Breast epithelium (tissue), 4 donors: ENCODE results near the gene DTNA. TPM values are rescaled to one million over a fixed set of nuclear protein-coding genes. Genes with fewer than 3 reads are reported as not detected.

ENCODE experiments used
- DNase-seq, 2 donors: peaks; one replicate each; pipeline ENCODE4 v3.0.0-alpha.2; 2019; ENCODE audit warnings: low spot score in 2 of 2
- H3K27ac ChIP-seq, 2 donors: fragments of 200-600 bp; sonication (generic) in 1 of 2; one replicate each; pipeline ENCODE4 v1.5.1; 2016 to 2019; ENCODE audit warnings: mild to moderate bottlenecking in 1 of 2
- H3K27me3 ChIP-seq, 2 donors: fragments of 200-600 bp; sonication (generic) in 1 of 2; one replicate each; pipeline versions ENCODE4 v1.5.1 to v1.6.0; 2017 to 2019; ENCODE audit warnings: control low read depth in 1 of 2, mild to moderate bottlenecking in 1 of 2
- H3K36me3 ChIP-seq: fragments of 200-600 bp; one replicate; pipeline ENCODE4 v1.5.1; 2019
- H3K4me1 ChIP-seq, 2 donors: fragments of 200-600 bp; sonication (generic); one replicate each; pipeline ENCODE4 v1.5.1; 2016 to 2019; ENCODE audit warnings: control low read depth in 1 of 2
- H3K4me3 ChIP-seq, 3 donors: fragments of 200-600 bp; sonication (generic); 1 replicate in 2 of 3; 2 replicates in 1 of 3; pipeline ENCODE4 v1.5.1; 2016 to 2019; ENCODE audit warnings: mild to moderate bottlenecking in 3 of 3, moderate library complexity in 2 of 3
- H3K9me3 ChIP-seq, 2 donors: fragments of 200-600 bp; sonication (generic) in 1 of 2; one replicate each; pipeline ENCODE4 v1.5.1; 2016 to 2019; ENCODE audit warnings: control low read depth in 1 of 2
- CTCF ChIP-seq, 3 donors: fragments of 450-650 bp; IDR thresholded peaks; one replicate each; pipeline ENCODE4 v1.5.1; 2016 to 2017; ENCODE audit warnings: antibody characterized with exemption in 3 of 3, mild to moderate bottlenecking in 3 of 3, moderate library complexity in 3 of 3
- POLR2A ChIP-seq: fragments of 450-650 bp; IDR thresholded peaks from one replicate; pipeline ENCODE4 v1.6.1; 2016; ENCODE audit warnings: antibody characterized with exemption, mild to moderate bottlenecking, moderate library complexity
- POLR2AphosphoS5 ChIP-seq, 3 donors: sonication (generic); formaldehyde crosslinking; IDR thresholded peaks; one replicate each; pipeline ENCODE4 v1.6.1; 2017; ENCODE audit warnings: antibody characterized with exemption in 3 of 3
- intact Hi-C: fragments of 100-400 bp; cut with DNase I; formaldehyde crosslinking; loops from one replicate; pipeline ENCODE4 v1.15.1; 2023; ENCODE audit warnings: low total_unique reads
- total RNA-seq, 3 donors: library from RNA; depleted of rRNA; stranded (reverse); fragments of >200 nt; gene quantifications; one replicate each; pipeline ENCODE4 v1.1.0, GENCODE V29; 2016

Gene DTNA
- total RNA-seq, 3 donors from 2014 or later: 14.4 to 40.5 (median 17.9) TPM

- Histone ChIP-seq H3K4me1 (no peaks in the 10 kb centered on the region), H3K9me3 (no peaks in the 10 kb centered on the region), H3K27ac (no peak overlapping the region), H3K27me3 (no peaks in the 10 kb centered on the region), H3K36me3 (no peaks in the 10 kb centered on the region), H3K4me3 (no peak overlapping the region)
- intact Hi-C loops: no loop called here
- TF ChIP-seq POLR2AphosphoS5 (IDR thresholded peaks at IDR 0.05) (no peak), CTCF (IDR thresholded peaks at IDR 0.05) (no peak), POLR2A (no peak)
- DNase-seq: no peak
Observed at GRCh38 chr18:34738175-34738894, 28.2 kb downstream of the DTNA start.

- no peak for TF ChIP-seq POLR2AphosphoS5 (IDR thresholded peaks at IDR 0.05)
- no peak for TF ChIP-seq POLR2A
- no peak for TF ChIP-seq CTCF (IDR thresholded peaks at IDR 0.05)
- Histone ChIP-seq H3K4me3 (no peak overlapping the region), H3K9me3 (no peaks in the 10 kb centered on the region), H3K27me3 (no peaks in the 10 kb centered on the region), H3K36me3 (no peaks in the 10 kb centered on the region), H3K4me1 (no peaks in the 10 kb centered on the region), H3K27ac (no peak overlapping the region)
- intact Hi-C loops: no loop called here
- DNase-seq: no peak
Observed at GRCh38 chr18:34740101-34740500, 30.0 kb downstream of the DTNA start.

GRCh38 chr18:34740724-34741123 lies 30.6 kb downstream of the DTNA start:
- intact Hi-C loops: no loop called here
- Histone ChIP-seq H3K27ac (no peak overlapping the region), H3K4me3 (no peak overlapping the region), H3K27me3 (no peaks in the 10 kb centered on the region), H3K9me3 (no peaks in the 10 kb centered on the region), H3K4me1 (no peaks in the 10 kb centered on the region), H3K36me3 (no peaks in the 10 kb centered on the region)
- no peak for DNase-seq
- TF ChIP-seq CTCF (IDR thresholded peaks at IDR 0.05): no peak
- TF ChIP-seq POLR2AphosphoS5 (IDR thresholded peaks at IDR 0.05): no peak
- TF ChIP-seq POLR2A: no peak

- Histone ChIP-seq H3K4me1 (no peaks in the 10 kb centered on the region), H3K36me3 (no peaks in the 10 kb centered on the region), H3K27me3 (no peaks in the 10 kb centered on the region), H3K4me3 (no peak overlapping the region), H3K27ac (no peak overlapping the region), H3K9me3 (no peaks in the 10 kb centered on the region)
- TF ChIP-seq POLR2AphosphoS5 (IDR thresholded peaks at IDR 0.05) (no peak), CTCF (IDR thresholded peaks at IDR 0.05) (no peak), POLR2A (no peak)
- DNase-seq: no peak
- intact Hi-C loops: no loop called here
Observed at GRCh38 chr18:34741401-34741800, 31.3 kb downstream of the DTNA start.

GRCh38 chr18:34742891-34743341 lies 32.8 kb downstream of the DTNA start:
- Histone ChIP-seq H3K36me3 (no peaks in the 10 kb centered on the region), H3K27ac (no peak overlapping the region), H3K4me1 (no peaks in the 10 kb centered on the region), H3K9me3 (no peaks in the 10 kb centered on the region), H3K4me3 (no peak overlapping the region), H3K27me3 (no peaks in the 10 kb centered on the region)
- no peak for TF ChIP-seq POLR2A
- TF ChIP-seq POLR2AphosphoS5 (IDR thresholded peaks at IDR 0.05): no peak
- TF ChIP-seq CTCF (IDR thresholded peaks at IDR 0.05): no peak
- DNase-seq: no peak
- intact Hi-C loops: no loop called here
